Middle frontal gyrus (tissue), 1 donor: ENCODE measurements around the gene ALOX12B.
"Not testable (repeated sequence)": the region's sequence is repeated elsewhere in the genome, so short reads cannot be mapped to it uniquely, and the experiment has no call there.

Source experiments
- DNase-seq: peaks from one replicate; pipeline ENCODE4 v3.0.0-alpha.2; 2015; ENCODE audit warnings: low spot score; ENCODE audit errors: extremely low spot score

Gene ALOX12B

DNA sequence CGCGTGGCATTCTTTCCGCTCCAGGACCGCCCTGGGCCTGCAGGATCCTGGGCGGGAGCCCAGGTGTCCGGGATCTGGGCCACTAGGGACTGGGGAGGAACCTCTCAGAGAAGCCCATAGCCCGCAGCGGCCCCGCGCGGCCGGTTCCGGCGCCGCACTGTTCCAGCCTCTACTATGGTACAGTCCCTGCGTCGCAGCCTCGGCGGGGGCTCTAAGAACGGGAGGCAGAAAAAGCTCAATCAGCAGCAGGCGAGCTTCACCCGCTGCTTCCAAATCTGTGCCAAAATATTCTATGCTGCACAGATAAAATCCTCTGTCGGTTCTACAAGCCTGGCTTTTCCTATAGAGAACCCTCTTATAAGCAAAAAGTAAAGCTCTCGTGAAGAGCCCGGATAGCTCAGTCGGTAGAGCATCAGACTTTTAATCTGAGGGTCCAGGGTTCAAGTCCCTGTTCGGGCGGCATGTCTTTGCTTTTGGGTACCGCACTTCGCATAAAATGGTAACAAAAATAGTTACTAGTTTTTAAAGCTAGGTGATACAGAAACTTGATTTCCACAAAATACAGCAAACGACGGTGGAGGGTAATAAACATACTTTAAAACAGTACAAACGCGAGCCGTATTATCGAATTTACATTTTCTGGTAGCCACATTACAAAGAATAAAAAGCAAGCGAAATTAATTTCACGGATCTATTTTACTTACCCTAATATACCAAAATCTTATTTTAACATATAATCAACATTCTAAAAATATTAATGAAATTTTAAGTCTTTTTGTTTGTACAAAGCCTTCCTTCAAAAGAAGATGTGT, 31.5 kb upstream of the ALOX12B start:
- DNase-seq: peak; percentile 78

DNA sequence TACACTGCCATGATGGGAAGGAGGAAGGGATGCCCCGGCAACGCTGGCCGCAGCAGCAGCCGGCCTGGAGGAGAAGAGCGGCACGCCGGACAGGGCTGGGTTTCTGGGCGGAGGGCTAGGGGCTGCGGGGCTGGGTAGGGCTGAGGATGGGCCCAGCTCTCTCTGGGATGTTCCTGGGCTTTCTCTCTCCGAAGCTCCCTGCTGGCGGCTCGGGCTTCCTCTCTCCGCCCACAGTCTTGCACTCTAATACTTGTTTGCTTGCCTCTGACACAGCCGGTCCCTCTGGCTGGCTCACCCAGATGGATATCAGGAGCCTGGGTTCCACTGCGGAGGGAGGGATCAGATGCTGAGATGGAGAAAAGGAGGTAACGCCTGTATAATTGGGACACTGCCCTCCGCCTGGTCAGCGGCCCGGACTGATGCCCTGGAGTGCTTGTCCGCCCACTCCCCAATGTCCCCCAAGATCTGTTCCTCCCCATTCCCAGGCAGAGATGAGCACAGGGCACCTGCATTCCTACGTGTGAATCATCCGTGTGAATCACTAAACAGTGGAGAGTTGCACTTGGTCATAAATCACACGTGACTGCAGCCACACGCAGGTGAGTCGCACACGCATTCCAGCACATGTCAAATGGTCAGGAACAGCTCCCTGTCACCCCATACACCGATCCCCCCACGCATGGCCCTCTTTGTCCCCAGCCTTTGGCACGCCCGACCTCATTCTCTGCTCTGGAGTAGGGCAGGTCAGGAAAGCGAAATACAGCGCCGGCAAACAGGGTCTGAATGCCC, 30.7 kb upstream of the ALOX12B start, which contains the start of gene ALOXE3:
Gene ALOXE3, minus strand, starts transcription at position 535 of the 789 bp plus-strand sequence. Its CDS starts 524 bp downstream, at position 11.
- peak; percentile 9 for DNase-seq

DNA sequence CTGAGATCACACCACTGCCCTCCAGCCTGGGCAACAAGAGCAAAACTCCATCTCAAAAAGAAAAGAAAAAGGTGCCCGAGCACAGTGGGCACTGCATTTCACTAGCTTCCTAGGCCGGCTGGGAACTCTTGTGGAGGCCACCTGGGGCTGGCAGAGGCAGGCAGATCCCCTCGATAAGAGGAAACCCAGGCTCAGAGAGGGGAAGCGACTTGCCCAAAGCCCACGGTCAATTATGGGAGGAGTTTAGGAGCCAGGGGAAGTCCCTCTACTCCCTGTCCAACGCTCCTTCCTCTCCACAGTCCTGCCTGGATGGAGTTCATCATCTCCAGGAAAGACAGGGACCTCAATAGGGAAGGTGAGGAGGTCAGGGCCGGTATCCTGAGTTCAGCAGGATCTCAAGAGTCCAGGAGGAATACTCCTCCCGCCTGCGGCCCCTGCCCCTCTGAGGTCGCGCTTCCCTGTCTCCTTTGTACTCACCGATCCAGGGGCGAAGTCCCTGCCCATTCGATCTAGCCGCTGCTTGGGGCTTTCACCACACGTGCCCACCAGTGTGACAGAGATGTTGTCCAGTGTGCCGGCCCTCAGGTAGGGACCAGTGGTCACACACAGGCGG, 30.0 kb upstream of the ALOX12B start:
- no peak for DNase-seq

DNA sequence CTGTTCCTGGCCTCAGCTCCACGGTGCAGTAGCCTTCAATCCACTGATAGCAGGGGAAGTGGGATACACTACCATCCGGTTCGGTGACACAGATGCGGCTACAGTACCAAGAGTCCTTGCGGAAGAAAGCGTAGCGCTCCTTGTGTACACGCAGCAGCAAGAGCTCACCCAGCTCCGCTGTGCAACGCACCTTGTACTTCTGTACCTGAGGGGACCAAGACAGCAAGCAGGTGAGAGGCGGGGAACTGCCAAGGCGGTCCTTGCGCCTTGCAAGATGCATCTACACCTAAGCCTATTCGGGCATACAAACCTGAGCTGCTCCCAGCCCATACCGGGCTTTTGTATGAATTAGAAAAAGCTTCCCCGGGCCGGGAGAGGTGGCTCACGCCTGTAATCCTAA, 29.3 kb upstream of the ALOX12B start:
- DNase-seq: no peak

DNA sequence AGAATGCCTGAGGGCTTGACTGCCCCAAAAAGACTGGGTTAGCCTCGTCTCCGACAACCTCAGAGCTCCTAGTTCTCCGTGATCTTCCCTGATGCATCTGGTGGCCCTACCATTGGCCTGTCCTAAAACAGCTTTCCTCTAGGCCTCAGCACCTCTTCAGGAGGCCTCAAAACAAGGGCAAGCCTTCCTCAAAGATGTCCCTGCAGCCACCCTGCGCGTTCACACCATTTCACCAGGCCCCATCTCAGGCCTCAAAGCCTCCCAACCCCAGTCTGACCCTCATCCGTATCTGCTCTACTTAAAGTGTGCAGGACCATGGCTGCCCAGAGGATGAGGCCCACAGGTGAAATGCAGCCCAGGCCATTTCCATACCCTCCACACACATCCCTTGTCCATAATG, 23.4 kb upstream of the ALOX12B start:
- DNase-seq: no peak

DNA sequence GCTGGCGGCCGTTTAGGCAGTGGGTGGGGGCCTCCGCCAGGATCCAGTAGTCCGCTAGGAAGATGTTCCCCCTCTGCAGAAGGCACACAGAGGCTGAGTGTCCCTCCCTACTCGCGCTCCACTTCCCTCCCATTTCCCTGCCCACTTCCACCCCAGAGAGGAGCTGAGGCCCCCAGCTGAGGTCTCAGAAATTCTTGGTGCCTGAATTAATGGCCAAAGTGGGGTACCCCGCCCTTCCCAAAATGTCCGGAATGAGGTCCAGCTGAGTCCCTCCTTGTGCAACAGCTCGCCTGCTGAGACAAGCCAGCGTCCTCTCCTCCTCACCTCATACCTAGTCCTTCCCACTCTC, 22.9 kb upstream of the ALOX12B start:
- DNase-seq: no peak

DNA sequence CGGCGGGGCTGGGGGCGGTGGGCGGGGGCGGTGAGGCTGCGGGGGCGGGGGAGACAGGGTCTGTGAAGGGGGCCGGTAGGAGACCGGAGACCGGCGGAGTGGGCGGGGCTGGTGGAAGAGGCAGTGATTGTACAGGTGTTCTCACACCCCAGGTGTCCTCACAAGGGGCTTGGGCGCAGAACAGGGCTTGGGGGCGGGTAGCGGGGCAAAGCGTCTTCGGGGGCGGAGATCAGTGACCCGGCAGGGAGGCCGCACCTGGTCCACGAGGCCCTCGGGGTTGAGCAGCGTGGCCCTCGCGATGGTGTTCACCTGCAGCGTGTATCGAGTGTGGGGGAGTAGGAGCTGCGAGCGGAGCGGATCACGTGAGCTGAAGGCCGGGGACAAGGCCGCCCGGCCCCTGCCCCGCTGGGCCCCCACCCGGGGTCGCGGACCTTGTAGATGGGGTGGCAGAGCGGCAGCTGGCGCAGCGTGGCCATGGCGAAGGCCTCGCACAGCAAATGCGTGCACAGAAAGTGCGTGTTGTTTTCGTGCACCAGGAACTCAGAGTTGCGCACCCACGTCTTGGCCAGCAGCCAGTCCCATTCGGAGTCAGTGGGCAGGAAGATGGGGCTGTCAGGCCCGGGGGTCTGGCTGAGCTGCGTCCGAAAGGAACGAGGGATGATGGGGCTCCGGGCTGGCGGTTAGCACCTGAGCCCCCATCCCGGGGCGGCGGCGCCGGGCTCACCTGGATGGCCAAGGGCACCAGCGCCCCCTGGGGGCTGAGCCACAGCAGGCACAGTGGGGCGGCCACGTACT, 22.3 kb upstream of the ALOX12B start:
- DNase-seq: no peak

DNA sequence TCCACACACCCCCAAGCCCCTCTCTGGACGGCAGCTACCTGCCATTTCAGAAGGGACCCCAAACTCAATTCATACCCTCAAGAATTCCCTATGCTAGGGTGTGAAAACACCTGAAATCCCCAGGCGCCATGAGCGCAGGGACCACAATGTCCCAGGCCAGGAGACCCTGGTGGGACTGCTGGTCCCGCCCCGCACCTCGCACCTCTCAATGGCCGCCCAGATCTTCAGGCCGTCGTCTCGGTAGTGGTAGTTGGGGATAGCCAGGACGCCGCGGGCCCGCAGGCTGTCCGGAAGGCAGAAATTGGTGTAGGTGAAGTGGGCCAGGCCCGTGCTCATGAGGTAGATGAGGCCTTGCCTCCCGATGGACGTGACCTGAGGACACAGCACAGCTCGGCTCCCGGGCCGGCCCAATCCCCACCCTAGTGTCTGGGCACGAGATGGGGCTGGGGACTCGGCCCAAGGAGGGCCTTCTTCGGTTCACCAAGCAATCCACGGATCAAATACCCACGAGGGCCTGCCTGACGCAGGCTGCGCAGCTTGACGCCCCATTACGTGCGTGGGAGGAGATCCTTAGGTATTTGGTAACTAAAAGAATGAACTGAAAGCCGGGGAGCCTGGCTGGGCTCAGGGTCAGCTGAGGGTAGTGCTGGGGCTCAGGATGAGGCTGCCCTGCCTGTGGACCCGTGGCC, 21.6 kb upstream of the ALOX12B start:
- DNase-seq: no peak

DNA sequence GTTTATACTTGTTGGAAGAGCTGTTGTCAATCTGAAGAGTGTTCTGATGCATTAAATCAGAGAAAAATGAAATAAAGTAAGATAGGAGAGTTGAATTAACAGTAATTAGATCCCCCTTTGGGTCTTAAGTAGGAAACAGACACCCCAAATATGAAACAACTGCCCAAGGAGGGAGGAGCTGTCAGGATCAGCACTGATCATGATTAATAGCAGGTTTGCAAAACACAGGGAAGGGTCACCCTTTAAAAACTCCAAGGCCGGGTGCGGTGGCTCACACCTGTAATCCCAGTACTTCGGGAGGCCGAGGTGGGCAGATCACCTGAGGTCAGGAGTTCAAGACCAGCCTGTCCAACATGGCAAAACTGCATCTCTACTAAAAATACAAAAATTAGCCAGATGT, 19.5 kb upstream of the ALOX12B start:
- DNase-seq: not testable (repeated sequence)

DNA sequence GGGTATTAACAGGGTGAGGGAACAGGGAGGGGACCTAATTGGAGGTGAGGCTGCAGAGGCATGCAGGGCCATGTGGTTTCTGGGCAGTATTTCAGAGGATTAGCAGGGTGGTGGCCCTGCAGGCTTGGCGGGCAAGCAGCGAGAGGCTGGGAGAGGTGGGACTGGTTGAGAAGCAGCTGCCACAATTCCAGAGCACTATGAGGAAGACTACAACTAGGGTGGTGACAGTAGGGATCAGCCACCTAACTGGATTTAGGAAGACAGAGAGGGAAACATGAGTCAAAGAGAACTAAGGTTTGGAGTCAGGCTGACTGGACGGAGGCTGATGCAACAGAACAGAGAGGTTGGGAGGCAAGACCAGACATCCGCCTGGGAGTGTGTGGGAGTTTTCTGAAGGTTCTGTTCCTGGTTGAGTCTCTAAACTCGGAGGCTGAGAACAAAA, 18.5 kb upstream of the ALOX12B start:
- DNase-seq: no peak

DNA sequence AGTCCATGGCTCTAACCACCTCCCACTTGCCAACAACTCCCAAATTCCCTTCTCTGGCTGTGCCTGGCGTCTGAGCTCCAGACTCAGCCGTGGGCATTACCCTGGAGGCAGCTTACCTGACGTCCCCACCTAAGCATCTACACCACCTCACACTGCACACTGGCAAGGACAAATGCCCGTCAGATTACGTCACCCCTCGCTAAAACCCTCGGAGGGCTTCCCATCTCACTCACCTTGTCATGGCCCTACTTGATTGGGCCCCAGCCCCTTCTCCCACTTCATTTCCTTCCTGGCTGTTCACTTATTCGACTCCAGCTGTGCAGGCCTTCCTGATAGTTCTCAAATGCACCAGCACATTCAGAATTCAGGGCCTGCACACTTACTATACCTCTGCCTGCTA, 17.4 kb upstream of the ALOX12B start:
- DNase-seq: no peak

DNA sequence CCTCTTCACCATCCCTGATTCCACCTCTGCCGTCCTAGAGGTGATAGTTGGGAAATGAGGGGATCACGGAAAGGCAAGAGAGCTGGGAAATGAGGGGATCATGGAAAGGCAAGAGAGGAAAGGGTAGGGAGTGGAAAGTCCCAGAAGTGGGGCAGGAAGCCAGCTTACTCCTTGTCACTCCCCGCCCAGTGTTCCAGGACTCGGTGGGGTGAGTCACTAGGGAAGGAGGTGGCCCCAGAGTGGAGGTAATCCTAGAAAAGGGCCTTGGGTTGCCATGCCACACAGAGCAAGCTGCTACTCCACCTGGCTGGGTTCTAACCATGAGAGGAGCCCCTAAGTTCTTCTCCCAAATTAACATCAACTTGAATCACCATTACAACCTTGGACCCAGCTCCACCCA, 16.0 kb upstream of the ALOX12B start:
- no peak for DNase-seq

DNA sequence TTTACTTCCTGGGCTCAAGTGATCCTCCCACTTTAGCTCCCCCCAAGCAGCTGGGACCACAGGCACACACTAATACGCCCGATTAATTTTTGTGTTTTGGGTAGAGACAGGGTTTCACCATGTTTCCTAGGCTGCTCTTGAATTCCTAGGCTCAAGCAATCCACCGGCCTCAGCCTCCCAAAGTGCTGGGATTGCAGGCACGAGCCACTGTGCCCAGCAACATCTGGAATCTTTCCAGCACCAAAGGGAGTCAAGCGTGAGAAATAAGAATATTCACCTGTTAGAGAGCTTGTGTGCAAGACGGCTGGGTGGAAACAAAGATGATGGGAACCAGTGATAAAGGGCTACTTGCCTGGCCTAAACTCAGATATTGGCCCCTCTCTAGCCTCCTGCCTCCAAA, 14.2 kb upstream of the ALOX12B start:
- no peak for DNase-seq

DNA sequence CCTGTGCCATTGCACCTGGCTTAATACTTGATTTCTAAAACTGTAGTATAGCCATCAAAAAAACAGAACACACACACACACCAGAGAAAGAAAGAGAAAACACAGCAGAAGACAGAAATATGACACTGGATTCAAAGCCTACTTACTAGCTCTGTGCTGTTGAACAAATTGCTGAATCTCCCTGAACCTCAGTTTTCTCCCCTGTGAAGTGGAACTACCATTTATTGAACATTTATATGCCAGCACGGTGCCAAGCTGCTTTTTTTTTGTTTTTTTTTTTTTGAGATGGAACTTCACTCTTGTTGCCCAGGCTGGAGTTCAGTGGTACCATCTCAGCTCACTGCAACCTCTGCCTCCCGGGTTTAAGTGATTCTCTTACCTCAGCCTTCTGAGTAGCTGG, 13.2 kb upstream of the ALOX12B start:
- no peak for DNase-seq

DNA sequence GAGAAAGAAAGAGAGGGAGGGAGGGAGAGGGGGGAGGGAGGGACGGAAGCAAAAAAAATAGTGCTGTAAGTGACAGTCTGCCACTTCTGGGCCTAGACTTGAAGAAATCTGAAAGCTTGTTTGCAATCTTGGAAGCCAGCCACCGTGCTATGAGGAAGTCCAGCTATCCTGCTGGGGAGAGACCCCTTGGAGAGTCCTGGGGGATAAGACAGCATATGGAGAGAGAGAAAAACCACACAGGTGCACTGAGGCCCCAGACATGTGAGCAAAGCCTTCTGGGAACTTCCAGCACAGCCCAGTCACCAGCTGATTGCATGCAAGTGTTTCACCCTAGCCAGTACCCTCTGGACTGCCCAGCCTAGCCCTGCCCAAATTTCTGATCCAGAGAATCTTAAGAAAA, 12.6 kb upstream of the ALOX12B start:
- no peak for DNase-seq

DNA sequence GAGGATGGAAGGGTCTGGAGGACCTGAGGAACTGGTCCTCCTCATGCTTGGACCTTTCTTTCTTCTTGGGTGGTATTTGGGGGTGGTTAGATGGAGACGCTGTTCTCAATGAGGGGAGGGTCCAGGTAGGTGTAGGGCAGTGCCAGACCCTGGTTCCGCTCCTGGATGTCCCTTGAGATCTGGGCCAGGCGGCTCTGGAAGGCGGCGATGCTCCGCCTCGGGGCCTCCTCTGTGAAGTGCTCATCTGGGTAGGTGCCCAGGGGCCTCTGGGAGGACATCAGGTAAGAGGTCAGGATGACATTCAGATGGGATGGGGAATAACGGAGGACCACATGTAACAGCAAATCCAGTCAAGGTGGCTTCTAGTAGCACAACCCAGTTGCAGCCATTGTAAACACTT, 9.0 kb upstream of the ALOX12B start:
- no peak for DNase-seq

DNA sequence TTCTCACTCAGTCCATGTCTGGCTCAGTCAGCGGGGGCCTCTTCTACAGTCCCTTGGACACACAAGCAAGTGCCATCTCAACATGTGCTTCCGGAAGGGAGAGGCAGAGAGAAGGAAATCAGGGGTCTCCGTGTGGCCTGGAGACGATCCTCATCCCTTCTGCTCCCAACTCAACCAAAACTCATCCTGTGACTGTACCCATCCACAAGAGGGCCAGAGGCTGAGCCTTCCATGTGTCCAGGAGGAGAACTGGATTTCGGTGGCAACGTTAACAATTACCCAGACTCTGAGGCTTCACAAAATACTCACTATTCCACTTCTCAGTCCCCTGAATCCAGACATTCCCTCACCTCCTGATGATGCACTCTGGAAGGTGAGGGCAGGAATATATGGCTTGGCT, 7.8 kb upstream of the ALOX12B start:
- DNase-seq: no peak

DNA sequence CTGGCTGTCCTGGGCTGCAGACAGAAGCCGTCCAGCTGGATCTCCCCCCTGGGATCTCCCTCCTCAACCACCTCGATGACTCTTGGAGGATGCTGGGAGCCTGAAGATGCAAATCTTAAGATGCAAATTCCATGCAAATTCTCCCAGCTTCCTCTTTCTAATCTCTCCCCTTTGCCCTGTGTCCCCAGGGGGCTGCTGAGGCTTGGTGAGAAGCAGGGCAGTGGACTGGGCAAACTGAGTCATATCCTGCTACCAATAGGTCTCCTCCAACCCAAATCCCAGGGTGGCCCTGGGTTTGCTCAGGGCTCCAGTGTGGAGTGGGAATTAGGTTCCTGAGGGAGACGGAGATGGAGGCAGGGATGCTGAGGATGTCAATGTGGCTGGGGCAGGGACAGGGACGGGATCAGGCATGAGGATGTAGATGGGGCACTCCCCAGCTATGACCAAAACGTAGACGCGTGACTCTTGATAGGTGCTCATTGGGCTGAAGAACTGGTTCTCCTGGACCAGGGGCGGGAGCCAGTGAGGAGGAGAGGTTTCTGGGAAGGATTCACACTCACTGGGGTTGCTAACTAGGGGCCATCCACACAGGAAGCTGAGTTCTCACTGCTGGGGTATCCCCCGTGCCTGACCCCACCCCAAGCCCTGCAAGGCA, 3.6 kb upstream of the ALOX12B start:
- no peak for DNase-seq

DNA sequence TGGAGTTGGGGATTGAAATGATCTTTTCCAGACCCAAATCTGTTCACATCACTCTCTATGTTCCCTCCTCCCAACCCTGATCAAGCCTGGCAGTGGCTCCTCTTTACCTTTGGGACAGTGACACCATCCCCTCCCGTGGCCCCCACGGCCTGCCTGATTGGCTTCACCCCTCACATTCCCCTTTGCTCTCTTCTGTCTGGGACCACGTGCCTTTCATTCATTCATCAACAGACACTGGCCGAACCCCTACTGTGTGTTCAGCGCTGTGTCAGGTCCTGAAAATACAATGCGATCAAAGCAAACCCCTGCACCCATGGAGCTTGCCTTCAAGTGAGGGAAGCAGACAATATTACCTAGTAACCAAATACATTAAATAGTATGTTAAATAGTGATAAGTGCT, 2.2 kb upstream of the ALOX12B start:
- DNase-seq: no peak

DNA sequence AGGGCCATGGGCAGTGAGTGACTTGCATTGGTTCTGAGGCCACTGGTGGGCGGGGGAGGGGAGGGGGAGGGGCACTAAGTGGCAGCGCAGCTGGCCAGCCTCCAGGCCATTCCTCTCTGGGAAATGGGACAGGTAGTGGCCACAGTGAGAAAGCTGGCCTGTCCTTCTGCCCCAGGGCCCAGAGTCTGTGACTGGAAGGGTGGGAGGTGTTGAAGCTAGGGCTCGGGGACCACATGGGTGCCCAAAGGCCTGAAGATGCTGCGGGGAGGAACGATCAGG, 375 bp upstream of the ALOX12B start:
- DNase-seq: no peak

DNA sequence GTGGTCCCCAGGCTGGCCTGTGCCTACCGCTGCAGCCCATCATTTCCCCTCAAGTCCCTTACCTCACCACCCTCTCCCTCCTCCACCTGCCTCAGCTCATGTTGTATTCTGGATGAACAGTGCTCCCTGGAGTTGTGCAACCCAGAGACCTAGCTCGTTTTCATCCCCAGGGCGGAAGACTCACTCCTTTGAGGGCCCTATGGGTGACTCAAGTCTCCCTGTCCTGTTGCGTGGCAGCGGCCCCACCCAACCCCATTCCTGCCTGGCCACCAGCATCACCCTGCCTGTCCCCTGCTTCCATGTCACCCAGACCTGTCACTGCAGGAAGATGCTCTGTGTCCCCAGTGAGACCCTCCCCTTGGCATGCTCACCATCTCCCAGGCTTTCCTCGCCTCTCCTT, 3.3 kb downstream of the ALOX12B start:
- DNase-seq: no peak
